BJ (cell line): Measurements from ENCODE around the gene BMERB1. TPM values are rescaled to one million over a fixed set of nuclear protein-coding genes. Genes with fewer than 3 reads are reported as not detected.

Experiments used
- CTCF ChIA-PET: fragments of 350-600 bp; formaldehyde crosslinking; extraction: SDS; loops from one replicate; lab custom pipeline; 2021; ENCODE audit warnings: antibody characterized with exemption, inconsistent platforms; lab: Yijun Ruan, JAX
- POLR2A ChIA-PET: fragments of 300-600 bp; sonication (Branson Sonifier 250); formaldehyde crosslinking; extraction: SDS; loops from one replicate; lab custom pipeline; 2021; ENCODE audit warnings: antibody characterized with exemption; lab: Charles Lee
- DNase-seq: peaks from one replicate; pipeline ENCODE4 v3.0.0-alpha.2; 2011; ENCODE audit warnings: low read depth
- H3K27me3 ChIP-seq: 2 replicates; pipeline ENCODE4 v1.6.0; 2011; ENCODE audit warnings: low read length; ENCODE audit not compliant: control insufficient read depth, insufficient read depth
- H3K36me3 ChIP-seq: 2 replicates; pipeline ENCODE4 v1.5.1; 2011; ENCODE audit warnings: low read length; ENCODE audit not compliant: control insufficient read depth, insufficient read depth
- H3K4me3 ChIP-seq: 2 replicates; pipeline ENCODE4 v1.5.1; 2011; ENCODE audit warnings: low read depth, mild to moderate bottlenecking, control low read depth, low read length
- CTCF ChIP-seq: IDR thresholded peaks from 2 replicates; pipeline ENCODE4 v1.5.1; 2011; ENCODE audit warnings: low read depth, mild to moderate bottlenecking, control low read depth, inconsistent platforms, low read length, moderate library complexity; ENCODE audit not compliant: insufficient read depth
- polyA plus RNA-seq: library from polyadenylated mRNA; depleted of rRNA; stranded (reverse); fragments of >200 nt; gene quantifications from 2 replicates; pipeline ENCODE4 v1.2.3, GENCODE V29; 2011; rRNA removed

The BMERB1 gene
- polyA plus RNA-seq, 1 experiment: 72.8 TPM

DNA sequence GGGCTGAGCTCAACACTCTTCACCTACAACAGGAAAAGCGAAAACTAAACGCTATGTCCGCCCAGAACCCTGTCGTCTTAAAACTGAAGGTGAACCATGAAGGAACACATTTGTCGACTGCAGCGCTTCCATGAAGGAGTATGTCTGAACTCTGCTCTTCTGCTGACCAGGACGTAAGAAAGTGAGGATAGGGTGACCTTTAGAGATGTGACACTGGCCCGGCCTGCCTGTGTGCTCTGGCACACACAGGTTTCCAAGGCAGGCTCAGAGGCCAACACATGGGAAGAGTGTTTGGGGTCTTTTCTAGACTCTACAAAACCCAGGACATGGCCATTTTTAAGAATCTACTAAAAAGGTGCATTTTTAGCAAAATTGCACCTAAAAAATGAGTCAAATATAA lies 187.5 kb downstream of the BMERB1 start:
- Histone ChIP-seq H3K27me3 (no peaks in the 10 kb centered on the region), H3K4me3 (no peak overlapping the region), H3K36me3 (peaks cover 17% of the 10 kb centered on the region)
- CTCF ChIA-PET: no interaction called here
- no peak for TF ChIP-seq CTCF
- DNase-seq: no peak
- POLR2A ChIA-PET: no interaction called here

DNA sequence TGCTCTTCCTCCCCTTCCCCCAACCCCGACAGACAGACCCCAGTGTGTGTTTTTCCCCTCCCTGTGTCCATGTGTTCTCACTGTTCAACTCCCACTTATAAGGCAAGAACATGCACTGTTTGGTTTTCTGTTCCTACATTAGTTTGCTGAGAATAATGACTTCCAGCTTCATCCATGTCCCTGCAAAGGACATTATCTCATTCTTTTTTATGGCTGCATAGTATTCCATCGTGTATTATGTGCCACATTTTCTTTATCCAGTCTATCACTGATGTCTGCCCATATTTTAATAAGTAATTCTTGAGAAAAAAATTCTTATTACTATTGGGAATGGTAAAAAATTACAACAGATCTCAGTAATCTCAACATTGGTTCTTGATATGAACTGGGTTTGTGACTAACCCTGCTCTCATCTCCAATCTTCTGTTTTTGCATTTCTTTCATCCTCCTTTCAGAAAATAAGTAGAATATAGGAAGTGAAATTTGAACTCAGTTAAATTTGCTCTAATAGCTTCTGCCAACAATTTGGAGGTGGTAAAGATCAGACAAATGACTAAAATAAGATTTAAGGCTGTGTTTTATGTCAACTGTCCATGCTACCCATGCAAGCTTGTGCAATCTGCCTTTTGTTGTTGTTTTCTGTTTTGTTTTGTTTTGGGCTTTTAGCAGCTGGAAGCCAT lies 197.5 kb downstream of the BMERB1 start:
- ChIA-PET CTCF (no interaction called here), POLR2A (no interaction called here)
- DNase-seq: no peak

GRCh38 chr16:15635926-15636325 lies 201.5 kb downstream of the BMERB1 start:
- no peak for DNase-seq
- H3K27me3 ChIP-seq: no peaks in the 10 kb centered on the region
- POLR2A ChIA-PET: no interaction called here
- peaks cover 13% of the 10 kb centered on the region for H3K36me3 ChIP-seq
- TF ChIP-seq CTCF: no peak
- H3K4me3 ChIP-seq: no peak overlapping the region
- CTCF ChIA-PET: interaction anchor here (1.0 to 1.1 kb wide), 2 partner anchors 9 to 56 kb away, joined by 3 read pairs; no protein-coding TSS in a partner anchor

More for the DNA sequence above, 197.5 kb downstream of the BMERB1 start:
- Histone ChIP-seq H3K27me3 (no peaks in the 10 kb centered on the region), H3K4me3 (no peak overlapping the region), H3K36me3 (peaks cover 9% of the 10 kb centered on the region)
- no peak for TF ChIP-seq CTCF

DNA sequence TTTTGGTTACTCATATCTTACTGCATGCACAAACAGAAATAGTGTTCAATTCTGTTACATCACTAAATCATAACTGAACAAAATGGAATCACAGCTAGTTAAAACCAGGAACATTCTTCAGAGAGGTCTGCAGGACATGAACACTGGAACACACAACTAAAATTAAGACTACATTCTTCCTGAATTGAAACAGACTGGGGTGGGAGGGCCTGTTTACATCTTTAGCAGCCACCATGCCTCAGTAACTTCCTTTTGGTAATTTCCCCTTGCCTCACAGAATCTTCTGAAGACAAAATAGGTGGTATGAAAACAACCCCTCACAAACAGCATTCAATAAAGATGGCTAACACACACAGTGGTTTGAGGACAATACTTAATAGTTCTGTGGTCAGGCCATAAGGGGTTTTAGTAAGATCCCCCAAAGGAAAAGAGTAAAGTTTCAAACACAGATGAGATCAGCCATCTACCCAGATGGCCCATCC lies 202.0 kb downstream of the BMERB1 start:
- Histone ChIP-seq H3K27me3 (no peaks in the 10 kb centered on the region), H3K4me3 (no peak overlapping the region), H3K36me3 (peaks cover 13% of the 10 kb centered on the region)
- ChIA-PET POLR2A (no interaction called here), CTCF (interaction anchor here (1.0 kb wide), 1 partner anchor 55 kb away, joined by 3 read pairs; no protein-coding TSS in a partner anchor)
- no peak for DNase-seq
- TF ChIP-seq CTCF: no peak

Other genes starting within 250 kb of the BMERB1 start
- 16.5 and 17.8 TPM in 2 replicates for gene NPIPA5, start 56.3 kb upstream of the BMERB1 start, polyA plus RNA-seq
- 0.38 and 0.42 TPM in 2 replicates for gene MPV17L, start 38.8 kb upstream of the BMERB1 start, polyA plus RNA-seq
- 22.5 and 25.2 TPM in 2 replicates for gene MARF1, start 208.6 kb downstream of the BMERB1 start, polyA plus RNA-seq
- 22.9 and 25.6 TPM in 2 replicates for gene NDE1, start 215.7 kb downstream of the BMERB1 start, polyA plus RNA-seq